MG63 (cell line): Measurements from ENCODE around the gene S100Z. TPM values are rescaled to one million over a fixed set of nuclear protein-coding genes. Genes with fewer than 3 reads are reported as not detected.
"Not testable (repeated sequence)": the region's sequence is repeated elsewhere in the genome, so short reads cannot be mapped to it uniquely, and the experiment has no call there.

Experiments used
- DNase-seq: peaks from one replicate; pipeline ENCODE4 v3.0.0-alpha.2; 2020
- H3K27me3 ChIP-seq: fragments of 250-450 bp; sonication (Bioruptor Pico); 2 replicates; pipeline ENCODE4 v1.5.1; 2020; ENCODE audit warnings: mild to moderate bottlenecking, moderate library complexity
- H3K36me3 ChIP-seq: fragments of 250-450 bp; sonication (Bioruptor Pico); 2 replicates; pipeline ENCODE4 v1.5.1; 2020; ENCODE audit warnings: mild to moderate bottlenecking, moderate library complexity
- H3K4me3 ChIP-seq: fragments of 250-450 bp; sonication (Bioruptor Pico); 2 replicates; pipeline ENCODE4 v1.5.1; 2020; ENCODE audit warnings: mild to moderate bottlenecking, moderate library complexity
- H3K9me3 ChIP-seq: fragments of 250-450 bp; sonication (Bioruptor Pico); 2 replicates; pipeline ENCODE4 v1.5.1; 2020; ENCODE audit warnings: mild to moderate bottlenecking, moderate library complexity
- total RNA-seq: library from RNA; depleted of rRNA; stranded (reverse); fragments of >200 nt; shearing (Covaris generic); gene quantifications from 2 replicates; pipeline ENCODE4 v1.2.3, GENCODE V29; 2014; ENCODE audit warnings: low replicate concordance

The S100Z gene
- total RNA-seq, 1 experiment from 2014 or later, result not detected

- no peaks in the 10 kb centered on the region for H3K36me3 ChIP-seq
- H3K9me3 ChIP-seq, result peaks cover 3% of the 10 kb centered on the region; the same call in 1 of the 2 replicates
- no peak overlapping the region for H3K4me3 ChIP-seq
- H3K27me3 ChIP-seq, result no peaks in the 10 kb centered on the region
- DNase-seq, result no peak
Observed at GRCh38 chr5:76819851-76820525, 29.8 kb upstream of the S100Z start.

GRCh38 chr5:76820526-76820890 lies 29.3 kb upstream of the S100Z start:
- Histone ChIP-seq H3K36me3 (no peaks in the 10 kb centered on the region), H3K9me3 (peaks cover 3% of the 10 kb centered on the region; the same call in 1 of the 2 replicates), H3K4me3 (no peak overlapping the region), H3K27me3 (no peaks in the 10 kb centered on the region)
- DNase-seq, result no peak

DNA sequence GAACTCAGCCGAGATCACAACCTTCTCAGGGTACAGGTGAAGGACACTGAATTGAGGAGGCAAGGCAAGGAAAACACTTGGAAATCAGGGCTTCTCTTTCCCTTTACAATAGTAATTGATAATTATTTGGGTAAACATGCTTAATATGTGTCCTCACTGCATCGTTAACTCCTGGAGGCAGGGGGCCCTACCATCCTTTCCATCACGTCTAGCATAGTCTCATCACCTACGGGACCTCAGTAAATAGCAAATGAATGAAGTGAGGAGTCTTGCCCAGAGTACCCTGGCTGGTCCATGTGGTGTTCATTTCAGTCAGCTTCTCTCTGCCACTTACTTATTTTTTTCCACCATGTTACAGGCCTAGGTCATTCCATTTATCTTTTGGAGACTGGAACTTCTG lies 28.7 kb upstream of the S100Z start:
- no peak for DNase-seq
- H3K4me3 ChIP-seq, result no peak overlapping the region
- H3K36me3 ChIP-seq, result no peaks in the 10 kb centered on the region
- H3K9me3 ChIP-seq, result peaks cover 3% of the 10 kb centered on the region; the same call in 1 of the 2 replicates
- no peaks in the 10 kb centered on the region for H3K27me3 ChIP-seq

DNA sequence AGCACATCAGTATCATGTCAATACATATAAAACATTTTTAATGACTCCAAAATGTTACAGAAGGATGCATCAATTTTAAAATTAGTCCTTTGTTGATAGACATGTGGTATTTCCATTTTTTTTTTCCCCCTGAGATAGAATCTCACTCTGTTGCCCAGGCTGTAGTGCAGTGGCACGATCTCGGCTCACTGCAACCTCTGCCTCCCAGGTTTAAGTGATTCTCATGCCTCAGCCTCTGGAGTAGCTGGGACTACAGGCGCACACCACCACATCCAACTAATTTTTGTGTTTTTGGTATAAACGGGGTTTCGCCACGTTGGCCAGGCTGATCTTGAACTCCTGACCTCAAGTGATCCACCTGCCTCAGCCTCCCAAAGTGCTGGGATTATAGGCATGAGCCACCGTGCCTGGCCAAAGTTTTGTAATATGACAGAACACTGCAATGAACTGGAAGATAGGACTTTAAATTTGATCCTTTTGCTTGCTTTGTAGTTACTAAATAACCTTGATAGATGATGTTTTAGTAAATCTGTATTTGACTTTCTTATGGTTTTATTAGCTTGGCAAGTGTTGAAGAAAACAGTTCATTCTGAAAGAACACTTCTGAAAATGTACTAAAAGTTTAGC lies 27.6 kb upstream of the S100Z start:
- not testable (repeated sequence) for H3K36me3 ChIP-seq, H3K9me3 ChIP-seq, H3K27me3 ChIP-seq, H3K4me3 ChIP-seq, DNase-seq

- H3K36me3 ChIP-seq, DNase-seq, H3K9me3 ChIP-seq, H3K27me3 ChIP-seq, H3K4me3 ChIP-seq: not testable (repeated sequence)
Observed at GRCh38 chr5:76826416-76826815, 23.4 kb upstream of the S100Z start.

- H3K36me3 ChIP-seq, result no peaks in the 10 kb centered on the region
- H3K9me3 ChIP-seq, result no peaks in the 10 kb centered on the region
- DNase-seq, result peak; percentile 6
- H3K27me3 ChIP-seq, result no peaks in the 10 kb centered on the region
- no peak overlapping the region for H3K4me3 ChIP-seq
Observed at GRCh38 chr5:76831110-76831452, 18.7 kb upstream of the S100Z start.

- no peak for DNase-seq
- Histone ChIP-seq H3K27me3 (no peaks in the 10 kb centered on the region), H3K36me3 (no peaks in the 10 kb centered on the region), H3K9me3 (no peaks in the 10 kb centered on the region), H3K4me3 (no peak overlapping the region)
Observed at GRCh38 chr5:76836181-76836580, 13.6 kb upstream of the S100Z start.

GRCh38 chr5:76836585-76836984 lies 13.2 kb upstream of the S100Z start:
- Histone ChIP-seq H3K9me3 (no peaks in the 10 kb centered on the region), H3K27me3 (no peaks in the 10 kb centered on the region), H3K4me3 (no peak overlapping the region), H3K36me3 (no peaks in the 10 kb centered on the region)
- no peak for DNase-seq

- no peak for DNase-seq
- Histone ChIP-seq H3K27me3 (no peaks in the 10 kb centered on the region), H3K9me3 (no peaks in the 10 kb centered on the region), H3K36me3 (no peaks in the 10 kb centered on the region), H3K4me3 (no peak overlapping the region)
Observed at GRCh38 chr5:76838481-76839261, 11.1 kb upstream of the S100Z start.

DNA sequence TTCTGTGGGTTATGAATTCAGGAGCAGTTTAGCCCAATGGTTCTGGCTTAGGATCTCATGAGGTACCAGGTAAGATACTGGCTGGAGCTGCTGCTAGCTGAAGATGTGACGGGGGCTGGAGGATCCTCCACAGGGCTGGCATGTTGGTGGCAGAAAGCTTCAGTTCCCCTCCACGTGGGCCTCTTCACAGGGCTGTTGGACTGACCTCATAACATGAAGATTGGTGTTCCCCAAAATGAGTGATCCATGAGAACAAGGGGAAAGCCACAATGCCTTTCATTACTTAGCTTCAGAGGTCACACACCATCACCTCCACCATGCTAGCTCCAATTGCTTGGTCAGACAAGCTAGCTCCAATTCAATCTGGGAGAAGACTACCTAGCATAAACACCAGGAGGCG lies 8.5 kb upstream of the S100Z start:
- Histone ChIP-seq H3K4me3 (no peak overlapping the region), H3K27me3 (no peaks in the 10 kb centered on the region), H3K36me3 (no peaks in the 10 kb centered on the region), H3K9me3 (no peaks in the 10 kb centered on the region)
- no peak for DNase-seq

- no peak for DNase-seq
- H3K9me3 ChIP-seq, result no peaks in the 10 kb centered on the region
- H3K4me3 ChIP-seq, result no peak overlapping the region
- no peaks in the 10 kb centered on the region for H3K27me3 ChIP-seq
- no peaks in the 10 kb centered on the region for H3K36me3 ChIP-seq
Observed at GRCh38 chr5:76845890-76846289, 3.9 kb upstream of the S100Z start.

DNA sequence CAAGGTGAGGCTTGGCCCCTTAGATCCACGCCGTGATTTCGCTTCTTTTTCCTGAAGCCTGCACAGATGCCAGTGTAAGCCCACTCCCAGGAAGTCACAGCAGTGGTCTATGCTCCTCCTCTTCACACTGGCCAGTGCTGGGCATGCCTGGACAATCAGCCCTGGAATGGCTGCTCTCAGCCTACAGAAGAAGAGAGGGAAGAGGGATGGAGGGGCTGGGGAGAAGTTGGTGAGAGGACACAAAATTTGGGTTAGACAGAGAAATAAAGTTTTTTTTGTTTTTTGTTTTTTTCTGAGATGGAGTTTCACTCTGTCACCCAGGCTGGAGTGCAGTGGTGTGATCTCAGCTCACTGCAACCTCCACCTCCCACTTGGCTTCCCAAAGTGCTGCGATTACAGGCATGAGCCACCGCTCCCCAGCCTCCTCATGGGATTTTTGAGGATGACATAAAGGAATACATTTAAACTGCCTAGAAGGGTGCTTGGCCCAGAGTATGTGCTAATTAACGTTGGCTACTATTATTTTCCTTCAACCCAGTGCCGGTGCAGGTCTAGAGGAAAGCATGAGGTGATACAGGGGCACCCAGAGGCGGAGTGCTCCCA lies 830 bp downstream of the S100Z start:
- no peaks in the 10 kb centered on the region for H3K27me3 ChIP-seq
- no peak for DNase-seq

GRCh38 chr5:76851728-76852369 lies 2.0 kb downstream of the S100Z start:
- H3K4me3 ChIP-seq, result no peak overlapping the region
- H3K9me3 ChIP-seq, result no peaks in the 10 kb centered on the region
- H3K27me3 ChIP-seq, result no peaks in the 10 kb centered on the region
- no peak for DNase-seq
- H3K36me3 ChIP-seq, result no peaks in the 10 kb centered on the region

More for the DNA sequence above, 830 bp downstream of the S100Z start:
- Histone ChIP-seq H3K4me3 (no peak overlapping the region), H3K36me3 (no peaks in the 10 kb centered on the region), H3K9me3 (no peaks in the 10 kb centered on the region)

GRCh38 chr5:76852772-76853171 lies 3.0 kb downstream of the S100Z start:
- Histone ChIP-seq H3K27me3 (no peaks in the 10 kb centered on the region), H3K4me3 (no peak overlapping the region), H3K9me3 (no peaks in the 10 kb centered on the region), H3K36me3 (no peaks in the 10 kb centered on the region)
- no peak for DNase-seq

DNA sequence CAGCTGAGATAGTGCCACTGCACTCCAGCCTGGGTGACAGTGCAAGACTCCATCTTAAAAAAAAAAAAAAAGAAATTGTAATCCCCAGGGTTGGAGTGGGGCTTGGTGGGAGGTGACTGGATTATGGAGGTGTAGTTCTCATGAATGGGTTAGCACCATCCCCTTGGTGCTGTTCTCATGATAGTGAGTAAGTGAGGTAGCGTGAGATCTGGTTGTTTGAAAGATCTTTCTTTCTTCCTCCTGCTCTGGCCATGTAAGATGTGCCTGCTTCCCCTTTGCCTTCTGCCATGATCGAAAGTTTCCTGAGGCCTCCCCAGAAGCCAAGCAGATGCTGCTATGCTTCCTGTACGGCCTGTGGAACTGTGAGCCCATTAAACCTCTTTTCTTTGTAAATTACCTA lies 3.9 kb downstream of the S100Z start:
- not testable (repeated sequence) for H3K36me3 ChIP-seq, H3K4me3 ChIP-seq, DNase-seq, H3K9me3 ChIP-seq, H3K27me3 ChIP-seq

- Histone ChIP-seq H3K4me3 (no peak overlapping the region), H3K9me3 (no peaks in the 10 kb centered on the region), H3K27me3 (no peaks in the 10 kb centered on the region), H3K36me3 (no peaks in the 10 kb centered on the region)
- DNase-seq, result no peak
Observed at GRCh38 chr5:76854644-76855043, 4.8 kb downstream of the S100Z start.

- H3K36me3 ChIP-seq, H3K27me3 ChIP-seq, H3K4me3 ChIP-seq, DNase-seq, H3K9me3 ChIP-seq: not testable (repeated sequence)
Observed at GRCh38 chr5:76855501-76855900, 5.7 kb downstream of the S100Z start.
